ENCODE measurements around the gene XRN2.

- TF ChIP-seq BRD4 (CRISPR knock-in tag; IDR thresholded peaks at IDR 0.05) (no peak), DNMT1 (CRISPR knock-in tag; IDR thresholded peaks at IDR 0.05) (no peak), MBD4 (IDR thresholded peaks at IDR 0.05; ENCODE audit: borderline replicate concordance, low read length) (no peak), FOXP4 (CRISPR knock-in tag; IDR thresholded peaks at IDR 0.05) (no peak), RAD21 (CRISPR knock-in tag; IDR thresholded peaks at IDR 0.05) (no peak), MYC (CRISPR knock-in tag; IDR thresholded peaks at IDR 0.05; ENCODE audit: borderline replicate concordance) (no peak), ZNF224 (CRISPR knock-in tag; IDR thresholded peaks at IDR 0.05) (no peak), PRDM15 (CRISPR knock-in tag; IDR thresholded peaks at IDR 0.05) (no peak), ZNF30 (CRISPR knock-in tag; IDR thresholded peaks at IDR 0.05) (no peak), GABPA (IDR thresholded peaks at IDR 0.05; ENCODE audit: low read depth, low read length) (no peak), GABPA (CRISPR knock-in tag; IDR thresholded peaks at IDR 0.05; ENCODE audit: low read depth) (no peak)
These were observed 8.4 kb upstream of the XRN2 start for GRCh38 chr20:21294755-21295154.

All from HepG2 (cell line).